B cell (primary cell): Measurements from ENCODE around the gene AGPAT1. TPM values are rescaled to one million over a fixed set of nuclear protein-coding genes. Genes with fewer than 3 reads are reported as not detected.

ENCODE experiments used
- ATAC-seq: fragments of 200-7000 bp; cut with Tn5 transposase; one replicate; pipeline ENCODE4 v1.10.0; 2021; ENCODE audit warnings: low read depth, mild to moderate bottlenecking, moderate number of reproducible peaks, moderate library complexity
- CTCF ChIA-PET: fragments of 350-600 bp; sonication (Branson Sonifier 250); formaldehyde crosslinking; loops from one replicate; lab custom pipeline; 2021; ENCODE audit warnings: antibody characterized with exemption, inconsistent platforms; lab: Charles Lee
- POLR2A ChIA-PET: fragments of 350-600 bp; sonication (Branson Sonifier 250); formaldehyde crosslinking; loops from one replicate; lab custom pipeline; 2021; ENCODE audit warnings: antibody characterized with exemption; lab: Charles Lee
- DNase-seq: peaks from one replicate; pipeline ENCODE4 v3.0.0; 2013
- H2AFZ ChIP-seq: 2 replicates; pipeline ENCODE4 v1.6.1; 2012; ENCODE audit warnings: mild to moderate bottlenecking, low read depth, low read length; ENCODE audit not compliant: insufficient read depth, poor library complexity, severe bottlenecking
- H3K27ac ChIP-seq, 2 donors: 1 replicate in 1 of 2; 2 replicates in 1 of 2; pipeline ENCODE4 v1.5.1; 2012 to 2013; ENCODE audit warnings: low read length in 2 of 2, mild to moderate bottlenecking in 2 of 2, moderate library complexity in 1 of 2
- H3K27me3 ChIP-seq, 4 experiments: fragments of 200-600 bp in 1 of 4; sonication (generic) in 1 of 4; replicated peaks in 1 of 4; 1 replicate in 2 of 4; 2 replicates in 2 of 4; pipeline versions ENCODE4 v1.6.1 to v1.7.0; 2013 to 2016; ENCODE audit warnings: low read length in 3 of 4, mild to moderate bottlenecking in 2 of 4, mixed read lengths in 1 of 4, moderate library complexity in 1 of 4; ENCODE audit not compliant: insufficient read depth in 4 of 4, control insufficient read depth in 3 of 4; ENCODE audit errors: control extremely low read depth in 1 of 4
- H3K36me3 ChIP-seq, 2 experiments: replicated peaks in 1 of 2; 1 replicate in 1 of 2; 2 replicates in 1 of 2; pipeline versions ENCODE4 v1.6.1 to v1.7.1; 2013; ENCODE audit warnings: low read length in 1 of 2; ENCODE audit not compliant: insufficient read depth in 2 of 2, control insufficient read depth in 1 of 2; ENCODE audit errors: control extremely low read depth in 1 of 2, extremely low read depth in 1 of 2
- H3K4me1 ChIP-seq, 2 donors: fragments of 200-600 bp in 1 of 2; sonication (generic) in 1 of 2; 1 replicate in 1 of 2; 2 replicates in 1 of 2; pipeline versions ENCODE4 v1.5.1 to v1.6.1; 2013 to 2017; ENCODE audit warnings: low read length in 2 of 2; ENCODE audit not compliant: control insufficient read depth in 2 of 2, insufficient read depth in 2 of 2
- H3K4me2 ChIP-seq: replicated peaks from 2 replicates; pipeline ENCODE3; 2012; ENCODE audit warnings: mild to moderate bottlenecking, low read depth, low read length; ENCODE audit not compliant: poor library complexity, severe bottlenecking
- H3K4me3 ChIP-seq, 5 experiments: fragments of 200-600 bp in 1 of 5; sonication (generic) in 1 of 5; 1 replicate in 3 of 5; 2 replicates in 2 of 5; pipeline versions ENCODE4 v1.5.1 to v1.7.0; 2011 to 2016; ENCODE audit warnings: low read length in 4 of 5, mild to moderate bottlenecking in 4 of 5, low read depth in 2 of 5, control low read depth in 1 of 5, moderate library complexity in 1 of 5; ENCODE audit not compliant: insufficient read depth in 1 of 5; ENCODE audit errors: control extremely low read depth in 1 of 5, extremely low read depth in 1 of 5
- H3K79me2 ChIP-seq: fragments of 200-600 bp; sonication (generic); one replicate; pipeline ENCODE4 v1.6.0; 2016; ENCODE audit warnings: low read length; ENCODE audit not compliant: control insufficient read depth, insufficient read depth
- H3K9ac ChIP-seq: fragments of 200-600 bp; sonication (generic); 2 replicates; pipeline ENCODE4 v1.6.1; 2017; ENCODE audit warnings: mild to moderate bottlenecking, low read length, moderate library complexity
- H3K9me3 ChIP-seq, 3 donors: one replicate each; pipeline versions ENCODE4 v1.6.1 to v1.7.1; 2013; ENCODE audit warnings: low read length in 2 of 3; ENCODE audit not compliant: control insufficient read depth in 2 of 3, insufficient read depth in 1 of 3; ENCODE audit errors: control extremely low read depth in 1 of 3
- H4K20me1 ChIP-seq: 2 replicates; pipeline ENCODE4 v1.6.0; 2012; ENCODE audit warnings: mild to moderate bottlenecking, low read length; ENCODE audit not compliant: insufficient read depth, control insufficient read depth, poor library complexity, severe bottlenecking
- H3K27ac Mint-ChIP-seq: one replicate; pipeline ENCODE4 v1.8.0; 2021; ENCODE audit warnings: mixed read lengths
- H3K27me3 Mint-ChIP-seq: one replicate; pipeline ENCODE4 v1.8.0; 2021; ENCODE audit warnings: mixed read lengths
- H3K4me1 Mint-ChIP-seq: one replicate; pipeline ENCODE4 v1.8.0; 2021; ENCODE audit warnings: mixed read lengths
- H3K4me3 Mint-ChIP-seq: one replicate; pipeline ENCODE4 v1.8.0; 2021; ENCODE audit warnings: mixed read lengths
- H3K9me3 Mint-ChIP-seq: one replicate; pipeline ENCODE4 v1.8.0; 2022; ENCODE audit warnings: mixed read lengths; ENCODE audit not compliant: insufficient read depth
- CTCF ChIP-seq: fragments of 200-600 bp; IDR thresholded peaks from one replicate; pipeline ENCODE4 v1.8.0; 2022; ENCODE audit warnings: antibody characterized with exemption, mild to moderate bottlenecking
- EZH2 ChIP-seq: IDR thresholded peaks from 2 replicates; pipeline ENCODE4 v1.6.1; 2012; ENCODE audit warnings: borderline replicate concordance, low read depth, mild to moderate bottlenecking, moderate library complexity, low read length; ENCODE audit not compliant: insufficient read depth, poor library complexity, severe bottlenecking
- WGBS: methylation state at CpG from one replicate; pipeline ENCODE4 v1.1.5; 2013; ENCODE audit warnings: missing lambda C conversion rate; ENCODE audit not compliant: insufficient coverage; 5-methylcytosine and 5-hydroxymethylcytosine counted together
- intact Hi-C: fragments of 100-400 bp; cut with micrococcal nuclease; formaldehyde crosslinking; loops from one replicate; pipeline ENCODE4 v1.10.0; 2022
- polyA plus RNA-seq: library from polyadenylated mRNA; depleted of rRNA; stranded (reverse); fragments of >200 nt; gene quantifications from 2 replicates; pipeline ENCODE4 v1.2.3, GENCODE V29; 2012
- total RNA-seq, 2 donors: library from RNA; stranded (reverse); fragments of 120-200 nt in 1 of 2; gene quantifications; 1 replicate in 1 of 2; 2 replicates in 1 of 2; pipeline versions ENCODE4 v1.2.3 to v1.2.4, GENCODE V29; 2013 to 2022

Gene AGPAT1
- total and polyA plus RNA-seq, 2 donors (not counting 1 experiment from before 2014, with no cell fraction given), result 29.8 to 37.1 TPM

GRCh38 chr6:32176476-32177182 lies 745 bp upstream of the AGPAT1 start:
- Histone ChIP-seq H3K4me1 (peaks cover 34 to 50% of the 10 kb centered on the region in 2 donors), H3K36me3 (peaks cover 0 to 15% of the 10 kb centered on the region in 2 experiments), H2AFZ (peak overlapping the region; percentile 86), H3K27me3 (no peaks in the 10 kb centered on the region), H3K79me2 (peaks cover 25% of the 10 kb centered on the region), H4K20me1 (no peaks in the 10 kb centered on the region), H3K9ac (peak overlapping the region; percentile 81), H3K27ac (peak overlapping the region; percentile 97 to 98), H3K4me2 (peak overlapping the region; percentile 93), H3K9me3 (no peaks in the 10 kb centered on the region), H3K4me3 (peak overlapping the region; percentile 75 to 87 (median 82))
- Mint-ChIP-seq H3K27me3 (no peaks in the 10 kb centered on the region), H3K4me1 (peaks cover 71% of the 10 kb centered on the region), H3K27ac (peak overlapping the region; percentile 99), H3K9me3 (no peaks in the 10 kb centered on the region), H3K4me3 (peak overlapping the region; percentile 97)
- ChIA-PET CTCF (interaction anchor here (1.0 to 1.4 kb wide), 5 partner anchors 19 to 58 kb away, joined by 3 to 6 read pairs (median 6); no protein-coding TSS in a partner anchor), POLR2A (interaction anchor here (1.0 to 3.0 kb wide), 6 partner anchors 14 to 795 kb away, joined by 3 to 25 read pairs (median 9); partner anchors contain the start of genes FKBPL, GPSM3 and PBX2)
- no peak for TF ChIP-seq CTCF
- TF ChIP-seq EZH2, result no peak
- intact Hi-C loops, result loop anchor here (1.0 to 5.0 kb wide), 7 partner anchors 14 to 1396 kb away; partner anchors contain the start of genes CSNK2B, HSD17B8, LY6G5B and NELFE
- ATAC-seq (no peak), DNase-seq (no peak)
- WGBS, result 63% methylated on average over 4 of the region's 5 CpGs

- Histone ChIP-seq H3K9me3 (no peaks in the 10 kb centered on the region), H3K4me2 (peak overlapping the region; percentile 93), H3K27me3 (no peaks in the 10 kb centered on the region), H2AFZ (peak overlapping the region; percentile 86), H3K9ac (peak overlapping the region; percentile 81), H3K4me1 (peaks cover 34 to 50% of the 10 kb centered on the region in 2 donors), H4K20me1 (no peaks in the 10 kb centered on the region), H3K36me3 (peaks cover 5 to 13% of the 10 kb centered on the region in 2 experiments), H3K27ac (peak overlapping the region; percentile 97 to 98), H3K79me2 (peaks cover 25% of the 10 kb centered on the region), H3K4me3 (peak overlapping the region; percentile 34 to 87 (median 82))
- no peaks in the 10 kb centered on the region for H3K9me3 Mint-ChIP-seq
- ChIA-PET CTCF (no interaction called here), POLR2A (no interaction called here)
- H3K4me3 Mint-ChIP-seq, result peak overlapping the region; percentile 97
- H3K27ac Mint-ChIP-seq, result peak overlapping the region; percentile 54
- H3K27me3 Mint-ChIP-seq, result no peaks in the 10 kb centered on the region
- ATAC-seq (no peak), DNase-seq (no peak)
- intact Hi-C loops, result loop anchor here (5.0 kb wide), 6 partner anchors 218 to 1397 kb away; partner anchors contain the start of genes CSNK2B, HSD17B8, LY6G5B and NELFE
- H3K4me1 Mint-ChIP-seq, result peaks cover 63% of the 10 kb centered on the region
- TF ChIP-seq CTCF (no peak), EZH2 (no peak)
- WGBS, result 42% methylated on average over 2 of the region's 2 CpGs
These were observed 568 bp downstream of the AGPAT1 start for GRCh38 chr6:32175322-32175710.
